DND-41 (cell line): ENCODE measurements around the gene LNX1.

ENCODE experiments used
- CTCF ChIP-seq: IDR thresholded peaks from 2 replicates; pipeline ENCODE4 v1.5.1; 2012; ENCODE audit warnings: borderline replicate concordance, low read length, moderate library complexity, mild to moderate bottlenecking; ENCODE audit not compliant: poor library complexity, severe bottlenecking; ENCODE audit errors: extremely low read depth
- EZH2 ChIP-seq: IDR thresholded peaks from 3 replicates; pipeline ENCODE4 v1.6.1; 2012; ENCODE audit warnings: borderline replicate concordance, low read depth, mild to moderate bottlenecking, moderate library complexity, low read length, inconsistent platforms; ENCODE audit not compliant: severe bottlenecking

- no peak for TF ChIP-seq CTCF
- no peak for TF ChIP-seq EZH2
Observed at GRCh38 chr4:53534684-53535083, 56.6 kb downstream of the LNX1 start.
